Keratinocyte (primary cell): ENCODE measurements around the gene DLL1. TPM values are rescaled to one million over a fixed set of nuclear protein-coding genes. Genes with fewer than 3 reads are reported as not detected.

Experiments
- DNase-seq: peaks from one replicate; pipeline ENCODE4 v3.0.0-alpha.2; 2011; ENCODE audit warnings: low read depth, missing footprints, low spot score
- FAIRE-seq: peaks from 2 replicates; lab custom pipeline; 2011; peaks lifted over from hg19 to GRCh38; lab: Jason Lieb, UNC
- H2AFZ ChIP-seq: 2 replicates; pipeline ENCODE4 v1.6.0; 2012; ENCODE audit warnings: low read length, control low read depth, inconsistent platforms; ENCODE audit not compliant: control insufficient read depth
- H3K27ac ChIP-seq: 2 replicates; pipeline ENCODE4 v1.5.1; 2011; ENCODE audit warnings: low read length; ENCODE audit not compliant: control insufficient read depth, insufficient read depth
- H3K27me3 ChIP-seq: 3 replicates; pipeline ENCODE4 v1.6.0; 2011; ENCODE audit warnings: low read length; ENCODE audit not compliant: control insufficient read depth, insufficient read depth; ENCODE audit errors: extremely low read depth
- H3K36me3 ChIP-seq, 2 experiments: 2 replicates in 1 of 2; 3 replicates in 1 of 2; pipeline ENCODE4 v1.5.1; 2011; ENCODE audit warnings: low read length in 2 of 2, mild to moderate bottlenecking in 1 of 2; ENCODE audit not compliant: control insufficient read depth in 2 of 2, insufficient read depth in 2 of 2; ENCODE audit errors: extremely low read depth in 1 of 2
- H3K4me1 ChIP-seq: 3 replicates; pipeline ENCODE4 v1.5.1; 2011; ENCODE audit warnings: low read length; ENCODE audit not compliant: control insufficient read depth, insufficient read depth; ENCODE audit errors: extremely low read depth
- H3K4me2 ChIP-seq: 3 replicates; pipeline ENCODE4 v1.6.0; 2011; ENCODE audit warnings: low read depth, low read length; ENCODE audit not compliant: control insufficient read depth, insufficient read depth; ENCODE audit errors: extremely low read depth
- H3K4me3 ChIP-seq, 3 experiments: fragments of 200-600 bp in 1 of 3; sonication (generic) in 1 of 3; 2 replicates in 2 of 3; 3 replicates in 1 of 3; pipeline ENCODE4 v1.5.1; 2011 to 2016; ENCODE audit warnings: low read length in 3 of 3, mild to moderate bottlenecking in 3 of 3, control low read depth in 2 of 3, inconsistent platforms in 1 of 3, low read depth in 1 of 3, mixed read lengths in 1 of 3, mixed run types in 1 of 3, moderate library complexity in 1 of 3; ENCODE audit not compliant: control insufficient read depth in 2 of 3, insufficient read depth in 2 of 3; ENCODE audit errors: extremely low read depth in 1 of 3
- H3K79me2 ChIP-seq: 2 replicates; pipeline ENCODE4 v1.6.0; 2012; ENCODE audit warnings: low read length; ENCODE audit not compliant: control insufficient read depth, insufficient read depth
- H3K9ac ChIP-seq: 3 replicates; pipeline ENCODE4 v1.6.0; 2011; ENCODE audit warnings: low read length; ENCODE audit not compliant: control insufficient read depth, insufficient read depth; ENCODE audit errors: extremely low read depth
- H3K9me1 ChIP-seq: 3 replicates; pipeline ENCODE4 v1.6.0; 2011; ENCODE audit warnings: low read length; ENCODE audit not compliant: control insufficient read depth, insufficient read depth; ENCODE audit errors: extremely low read depth
- H3K9me3 ChIP-seq: 2 replicates; pipeline ENCODE4 v1.5.1; 2012; ENCODE audit warnings: low read depth, low read length; ENCODE audit not compliant: control insufficient read depth
- H4K20me1 ChIP-seq: 3 replicates; pipeline ENCODE4 v1.6.0; 2011; ENCODE audit warnings: low read length; ENCODE audit not compliant: control insufficient read depth, insufficient read depth; ENCODE audit errors: extremely low read depth
- EZH2 ChIP-seq: IDR thresholded peaks from one replicate; pipeline ENCODE4 v1.6.1; 2012; ENCODE audit warnings: inconsistent platforms, mild to moderate bottlenecking, low read length, moderate library complexity
- dilution Hi-C: fragments of 300-500 bp; cut with MboI; formaldehyde crosslinking; loops from one replicate; pipeline ENCODE4 v1.7.0; 2020; ENCODE audit warnings: low sequenced_read_pairs; ENCODE audit not compliant: extremely low pct_ligation_motif_present
- polyA plus RNA-seq, 5 experiments: library from polyadenylated mRNA; depleted of rRNA in 3 of 5; stranded (reverse) in 3 of 5; stranded (forward) in 1 of 5; unstranded in 1 of 5; fragments of >200 nt; gene quantifications; 1 replicate in 1 of 5; 2 replicates in 3 of 5; 3 replicates in 1 of 5; pipeline versions ENCODE4 v1.2.1 to v1.2.3, GENCODE V29; 2011 to 2012; ENCODE audit warnings: missing spikeins in 2 of 5, low read depth in 1 of 5, low replicate concordance in 1 of 5
- TF ChIP-seq, protein P1 (sequence below), 3 experiments: IDR thresholded peaks in 1 of 3; conservative IDR thresholded peaks in 1 of 3; optimal IDR thresholded peaks in 1 of 3; 2 replicates in 2 of 3; 3 replicates in 1 of 3; pipeline versions ENCODE3 to v1.5.1; 2011; ENCODE audit warnings: low read length in 3 of 3, mild to moderate bottlenecking in 3 of 3, moderate library complexity in 2 of 3, control low read depth in 1 of 3, inconsistent platforms in 1 of 3; ENCODE audit not compliant: insufficient read depth in 2 of 3; ENCODE audit errors: extremely low read depth in 1 of 3

DLL1 gene
- polyA plus RNA-seq, 1 donor (not counting 4 experiments of a cell fraction or from before 2014, with no cell fraction given), result 8.2 TPM

DNA sequence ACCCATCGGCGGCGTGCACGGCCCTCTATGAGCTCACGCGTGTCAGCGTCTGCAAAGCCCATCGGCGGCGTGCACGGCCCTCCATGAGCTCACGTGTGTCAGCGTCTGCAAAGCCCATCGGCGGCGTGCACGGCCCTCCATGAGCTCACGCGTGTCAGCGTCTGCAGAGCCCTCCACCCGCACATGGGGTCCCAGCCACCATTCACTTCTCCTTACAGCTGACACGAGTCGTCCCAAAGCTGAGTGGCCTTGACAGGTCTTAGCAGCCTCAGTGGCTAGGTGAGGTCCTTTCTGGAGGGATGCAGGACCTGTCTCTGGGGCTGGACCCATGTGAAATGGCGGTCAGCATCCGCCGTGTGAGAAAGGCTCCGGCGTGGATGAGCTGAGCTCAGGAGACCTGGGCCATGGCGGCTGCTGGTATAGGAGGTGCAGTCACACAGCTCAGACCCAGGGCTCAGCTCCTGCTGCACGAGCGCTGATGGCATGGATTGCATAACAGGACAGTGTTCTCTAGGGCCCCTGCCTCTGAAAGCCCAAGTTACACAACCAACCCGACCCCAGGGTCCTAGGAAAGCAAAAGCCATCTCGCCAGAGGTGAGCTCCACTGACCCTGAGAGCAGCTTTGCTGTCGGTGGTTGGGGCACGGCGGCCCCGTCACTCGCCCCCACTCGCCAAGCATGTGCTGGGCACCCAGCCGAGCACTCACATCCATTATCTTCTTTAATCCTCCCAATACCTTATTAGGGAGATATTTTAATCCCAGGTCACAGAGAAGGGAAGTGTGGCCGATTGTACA is 38.9 kb downstream of the DLL1 start:
- TF ChIP-seq, protein P1, sequence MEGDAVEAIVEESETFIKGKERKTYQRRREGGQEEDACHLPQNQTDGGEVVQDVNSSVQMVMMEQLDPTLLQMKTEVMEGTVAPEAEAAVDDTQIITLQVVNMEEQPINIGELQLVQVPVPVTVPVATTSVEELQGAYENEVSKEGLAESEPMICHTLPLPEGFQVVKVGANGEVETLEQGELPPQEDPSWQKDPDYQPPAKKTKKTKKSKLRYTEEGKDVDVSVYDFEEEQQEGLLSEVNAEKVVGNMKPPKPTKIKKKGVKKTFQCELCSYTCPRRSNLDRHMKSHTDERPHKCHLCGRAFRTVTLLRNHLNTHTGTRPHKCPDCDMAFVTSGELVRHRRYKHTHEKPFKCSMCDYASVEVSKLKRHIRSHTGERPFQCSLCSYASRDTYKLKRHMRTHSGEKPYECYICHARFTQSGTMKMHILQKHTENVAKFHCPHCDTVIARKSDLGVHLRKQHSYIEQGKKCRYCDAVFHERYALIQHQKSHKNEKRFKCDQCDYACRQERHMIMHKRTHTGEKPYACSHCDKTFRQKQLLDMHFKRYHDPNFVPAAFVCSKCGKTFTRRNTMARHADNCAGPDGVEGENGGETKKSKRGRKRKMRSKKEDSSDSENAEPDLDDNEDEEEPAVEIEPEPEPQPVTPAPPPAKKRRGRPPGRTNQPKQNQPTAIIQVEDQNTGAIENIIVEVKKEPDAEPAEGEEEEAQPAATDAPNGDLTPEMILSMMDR (optimal IDR thresholded peaks at IDR 0.05 in 1 of 3, IDR thresholded peaks at IDR 0.05 in 1 of 3, conservative IDR thresholded peaks at IDR 0.05 in 1 of 3; ENCODE audit: extremely low read depth in 1 of 3, insufficient read depth in 2 of 3, low read length in 3 of 3), result no peak
- TF ChIP-seq EZH2, result no peak
- Histone ChIP-seq H3K4me1 (peaks cover 4% of the 10 kb centered on the region), H3K9me3 (no peaks in the 10 kb centered on the region), H3K79me2 (no peaks in the 10 kb centered on the region), H3K9me1 (no peaks in the 10 kb centered on the region), H4K20me1 (no peaks in the 10 kb centered on the region), H3K27ac (no peak overlapping the region), H2AFZ (no peak overlapping the region), H3K9ac (no peak overlapping the region), H3K4me2 (no peak overlapping the region), H3K27me3 (no peaks in the 10 kb centered on the region), H3K36me3 (no peaks in the 10 kb centered on the region), H3K4me3 (no peak overlapping the region)
- dilution Hi-C loops, result no loop called here
- FAIRE-seq (no peak), DNase-seq (no peak)

DNA sequence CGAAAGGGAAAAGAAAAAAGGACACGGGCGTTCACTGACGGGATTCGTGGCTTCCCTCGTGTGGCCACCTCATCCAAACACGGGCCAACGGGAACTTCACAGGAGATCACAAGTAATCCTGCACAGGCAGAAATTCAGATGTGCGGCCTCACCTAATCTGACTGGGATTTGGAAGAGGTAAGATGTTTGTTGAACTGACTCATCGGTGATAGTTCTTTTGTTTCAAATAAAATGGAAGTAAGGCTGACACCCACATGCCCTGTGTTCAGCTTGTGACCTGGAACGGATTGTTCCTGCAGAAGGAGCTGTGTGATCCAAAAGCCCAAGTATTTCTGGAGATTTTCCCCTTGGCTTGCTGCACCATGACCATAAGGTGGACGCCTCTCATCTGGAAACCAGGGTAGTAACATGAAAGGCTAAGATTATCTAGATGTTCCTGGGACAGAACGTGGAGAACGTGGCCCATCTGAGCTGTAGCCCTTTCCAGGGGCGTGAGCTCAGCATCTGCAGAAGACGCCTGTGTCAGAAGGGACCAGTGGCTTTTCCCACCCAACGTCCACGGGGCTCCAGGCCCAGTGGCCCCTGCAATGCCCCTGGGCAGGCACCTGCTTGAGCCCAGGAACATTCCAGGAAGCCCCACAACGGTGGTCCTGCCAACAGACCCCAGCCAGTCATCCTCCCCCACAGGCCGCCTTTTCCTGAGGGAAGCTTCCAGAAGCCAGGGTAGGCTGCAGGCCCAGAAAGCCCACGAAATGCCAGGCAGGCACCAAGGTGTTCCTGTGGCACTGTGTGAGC is 39.7 kb downstream of the DLL1 start:
- Histone ChIP-seq H3K27ac (no peak overlapping the region), H3K4me1 (peaks cover 4% of the 10 kb centered on the region), H3K79me2 (no peaks in the 10 kb centered on the region), H3K36me3 (no peaks in the 10 kb centered on the region), H3K9ac (no peak overlapping the region), H3K27me3 (no peaks in the 10 kb centered on the region), H2AFZ (no peak overlapping the region), H3K4me3 (no peak overlapping the region), H3K4me2 (no peak overlapping the region), H3K9me1 (no peaks in the 10 kb centered on the region), H4K20me1 (no peaks in the 10 kb centered on the region), H3K9me3 (no peaks in the 10 kb centered on the region)
- DNase-seq (no peak), FAIRE-seq (no peak)
- TF ChIP-seq, protein P1 (optimal IDR thresholded peaks at IDR 0.05 in 1 of 3, IDR thresholded peaks at IDR 0.05 in 1 of 3, conservative IDR thresholded peaks at IDR 0.05 in 1 of 3; ENCODE audit: extremely low read depth in 1 of 3, insufficient read depth in 2 of 3, low read length in 3 of 3), result no peak
- TF ChIP-seq EZH2, result no peak
- dilution Hi-C loops, result no loop called here
